DMS53 treated with DMSO at 0.1 percent for 48 hours (cell line): ENCODE measurements around the gene PTX4.

Experiments used
- DNase-seq: peaks from one replicate; lab custom pipeline; 2025; ENCODE audit not compliant: unreplicated experiment; lab: John Stamatoyannopoulos, UW

PTX4 gene

DNA sequence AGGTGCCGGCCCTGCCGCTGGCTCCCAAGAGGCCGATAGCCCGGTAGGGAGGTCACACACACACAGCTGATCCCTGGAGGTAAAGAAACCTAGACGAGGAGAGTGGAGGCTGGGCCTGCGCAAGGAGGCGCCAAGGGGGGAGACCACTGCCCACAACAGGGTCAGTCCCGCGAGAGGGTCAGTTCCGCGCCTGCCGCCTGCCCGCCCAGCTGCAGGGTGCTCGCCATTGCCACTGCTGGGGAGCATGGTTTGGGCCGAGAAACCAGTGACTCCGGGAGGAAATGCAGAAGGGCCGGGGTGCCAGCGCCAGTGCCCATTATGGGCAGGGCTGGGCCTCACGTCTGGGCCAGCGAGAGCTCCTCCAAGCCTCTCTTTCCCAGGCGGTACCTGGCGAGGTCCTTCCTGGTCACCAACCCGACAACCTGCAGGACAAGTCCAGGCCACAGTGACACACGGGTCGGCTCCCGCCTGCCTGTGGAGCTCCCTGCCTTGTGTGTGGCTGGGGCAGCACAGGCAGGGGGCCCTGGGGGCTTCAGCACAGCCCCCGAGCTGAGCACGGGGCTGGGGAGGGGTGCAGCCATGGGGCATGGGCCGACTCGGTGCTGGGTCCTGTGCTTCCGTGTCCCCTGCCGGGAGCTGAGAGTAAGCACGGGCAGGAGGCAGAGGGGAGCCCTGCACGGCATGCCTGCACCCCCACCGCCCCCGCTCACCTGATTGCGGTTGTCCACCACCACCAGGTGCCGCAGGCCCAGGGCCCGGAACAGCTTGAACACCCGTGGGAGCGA, 42.3 kb downstream of the PTX4 start:
- no peak for DNase-seq

DNA sequence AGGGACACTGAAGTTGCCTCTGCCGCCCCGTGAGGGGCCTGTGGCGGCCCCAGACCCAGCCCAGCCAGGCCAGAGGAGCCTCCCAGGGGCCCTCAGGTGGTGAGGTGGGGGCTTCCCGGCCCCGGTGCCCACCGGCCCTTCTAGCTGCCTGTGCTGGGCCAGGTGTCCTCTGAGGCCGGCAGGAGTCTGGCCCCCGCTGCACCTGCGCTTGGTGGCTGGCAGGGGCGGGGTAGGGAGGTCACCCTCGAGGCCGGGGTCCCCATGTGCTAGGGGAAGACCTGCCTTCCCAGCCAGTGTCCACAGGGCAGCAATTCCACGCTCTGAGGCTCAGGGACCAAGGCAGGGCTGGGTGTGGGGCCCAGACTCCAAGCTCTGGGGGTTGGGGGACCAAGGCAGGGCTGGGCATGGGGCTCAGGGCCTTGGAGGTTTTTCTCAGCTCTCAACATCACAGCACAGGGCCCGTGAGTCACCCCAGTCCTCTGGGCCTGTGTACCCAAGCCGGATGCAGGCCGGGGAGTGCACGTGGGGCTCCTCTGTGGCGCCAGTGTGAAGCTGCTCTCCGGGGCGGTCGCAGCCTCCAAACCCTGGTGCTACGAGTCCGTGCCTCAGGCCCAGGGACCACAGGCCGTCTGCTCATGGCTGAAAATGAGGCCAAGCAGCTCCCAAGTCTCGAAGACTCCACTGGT, 43.1 kb downstream of the PTX4 start:
- DNase-seq, result no peak

DNA sequence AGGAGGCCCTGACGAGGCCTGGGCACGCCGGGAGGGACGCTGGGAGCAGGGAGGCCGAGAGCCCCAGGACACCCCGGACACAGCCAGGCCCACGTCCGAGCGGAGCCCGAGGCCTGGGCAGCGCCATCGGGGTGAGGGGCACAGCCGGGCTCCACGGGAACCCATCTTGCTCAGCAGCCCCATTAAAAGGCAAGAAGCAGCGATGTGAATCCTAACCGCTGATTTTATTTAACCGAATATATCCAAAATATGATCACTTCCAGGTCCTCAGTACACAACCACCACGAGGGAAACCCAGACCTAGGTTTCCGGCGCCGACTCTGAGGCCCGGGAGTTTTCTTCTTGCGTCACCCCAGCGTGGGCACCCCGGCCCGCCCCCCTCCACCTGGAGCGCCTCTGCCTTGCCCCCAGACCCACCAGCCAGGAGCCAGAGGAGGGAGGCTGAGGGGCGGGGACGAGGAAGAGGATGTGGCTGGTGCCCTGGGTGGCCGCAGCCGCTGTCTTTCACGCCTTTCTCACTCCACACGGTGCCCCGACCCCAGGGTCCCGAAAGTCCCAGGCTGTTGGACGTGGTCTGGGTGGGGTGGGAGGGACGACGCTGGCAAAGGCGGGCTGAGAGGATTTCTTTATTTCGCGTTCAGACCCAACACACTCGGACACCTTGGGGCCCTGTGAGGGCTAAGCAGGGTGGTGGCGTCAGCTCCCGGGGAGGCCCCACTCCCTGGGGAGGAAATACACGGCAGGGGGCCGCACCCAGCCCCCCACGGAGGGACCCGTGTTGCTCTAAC, 43.8 kb downstream of the PTX4 start:
- DNase-seq, result no peak

DNA sequence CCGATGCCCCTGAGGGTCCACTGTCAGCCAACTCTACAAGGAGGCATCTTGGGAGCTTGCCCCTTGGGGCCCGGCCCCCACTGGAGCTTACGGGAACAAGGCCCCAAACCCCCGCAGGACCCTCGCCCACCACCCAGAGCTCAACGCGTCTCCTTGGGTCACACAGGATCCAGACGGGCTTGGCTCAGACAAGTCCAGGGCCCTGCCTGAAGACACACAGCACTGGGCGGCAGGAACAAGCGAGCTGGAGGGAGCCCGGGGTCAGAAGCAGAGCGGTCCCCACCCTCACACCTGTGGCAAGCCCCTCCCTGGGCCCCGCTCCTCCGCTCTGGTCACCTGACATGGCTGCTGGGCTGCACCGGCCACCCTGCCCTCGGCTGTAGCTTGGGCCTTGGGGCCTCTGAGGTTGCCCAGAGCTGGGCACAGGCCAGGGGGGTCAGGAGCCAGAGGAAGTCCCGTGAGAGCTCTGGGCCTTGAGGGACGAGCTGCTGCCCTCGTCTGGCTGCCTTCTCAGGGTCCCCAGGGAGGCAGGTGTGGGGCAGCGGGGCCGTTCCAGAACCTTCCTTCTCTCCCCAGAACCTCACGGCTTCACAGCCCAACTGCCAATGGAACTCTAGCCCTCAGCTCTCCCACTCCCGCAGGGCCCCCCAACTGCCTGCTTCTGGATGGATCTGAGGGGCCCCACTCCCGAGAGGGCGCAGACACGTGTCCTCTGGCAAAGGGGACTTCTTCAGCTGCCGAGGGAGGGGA, 44.6 kb downstream of the PTX4 start, which contains the start of gene CCDC154:
Gene CCDC154, minus strand, starts transcription at position 577 of the 750 bp plus-strand sequence. Its CDS starts 234 bp downstream, at position 343.
- DNase-seq, result no peak

DNA sequence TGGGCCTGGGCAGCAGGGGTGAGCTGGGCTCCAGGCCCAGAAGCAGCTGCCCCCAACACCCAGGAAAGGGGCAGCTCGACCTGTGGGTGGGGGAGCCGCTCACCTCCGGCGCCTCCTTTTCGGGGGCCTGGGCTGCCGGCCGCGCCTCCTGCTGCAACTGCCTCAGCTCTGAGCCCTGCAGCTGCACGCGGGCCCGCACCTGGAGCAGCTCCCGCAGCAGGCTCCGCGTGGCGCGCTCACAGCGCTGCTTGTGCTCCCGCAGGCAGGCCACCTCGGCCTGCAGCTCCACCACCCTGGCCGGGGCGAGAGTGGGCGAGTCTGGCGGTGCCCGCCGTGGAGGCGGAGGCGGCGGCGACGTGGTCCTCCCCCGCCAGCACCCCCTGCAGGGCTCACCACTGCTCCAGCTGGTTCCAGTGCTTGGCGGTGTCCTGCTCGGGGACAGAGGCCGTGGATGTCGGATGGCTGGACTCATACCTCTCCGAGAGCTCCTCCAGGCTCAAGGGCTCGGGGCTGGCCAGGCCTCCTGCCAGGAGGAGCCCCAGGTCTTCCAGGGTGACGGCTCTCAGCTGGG, 45.3 kb downstream of the PTX4 start:
- DNase-seq, result no peak

DNA sequence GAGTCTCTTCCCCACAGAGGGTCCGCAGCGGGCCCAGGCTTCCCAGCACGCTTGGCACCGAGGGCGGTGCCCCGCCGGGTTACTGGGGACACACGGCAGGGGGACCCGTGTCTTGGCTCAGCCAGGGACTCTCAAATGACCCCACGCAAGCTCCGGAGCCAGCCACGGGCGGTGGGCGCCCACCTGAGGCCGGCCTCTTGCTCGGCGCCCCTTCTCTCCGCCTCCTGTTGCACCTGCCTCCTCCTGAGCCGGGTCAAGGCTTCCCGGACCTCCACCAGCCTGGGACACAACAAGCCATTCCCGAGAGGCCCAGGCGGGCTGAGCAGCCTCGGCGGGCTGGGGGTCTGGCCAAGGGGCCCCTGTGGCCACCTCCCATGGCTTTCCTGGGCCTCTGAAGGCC, 46.0 kb downstream of the PTX4 start:
- no peak for DNase-seq

DNA sequence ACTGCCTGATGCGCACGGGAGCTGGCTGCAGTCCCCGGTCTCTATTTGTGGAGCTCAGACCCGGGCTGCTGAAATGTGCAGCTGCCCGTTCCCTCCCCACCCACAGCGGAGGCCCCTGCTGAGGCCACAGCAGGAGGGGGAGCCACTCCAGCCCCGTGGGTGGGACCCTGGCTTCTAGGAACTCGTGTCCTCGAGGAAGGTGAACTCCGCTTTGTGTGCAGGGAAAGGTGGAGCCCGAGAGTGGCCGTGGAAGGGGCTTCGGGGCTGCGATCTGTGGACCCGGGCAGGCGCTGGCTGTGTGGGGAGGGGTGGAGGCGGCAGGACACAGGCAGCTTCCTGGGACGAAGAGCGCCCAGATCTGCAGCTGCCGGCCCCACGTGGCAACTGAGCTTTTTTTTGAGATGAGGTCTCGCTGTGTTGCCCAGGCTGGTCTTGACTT, 47.3 kb downstream of the PTX4 start:
- DNase-seq, result no peak

DNA sequence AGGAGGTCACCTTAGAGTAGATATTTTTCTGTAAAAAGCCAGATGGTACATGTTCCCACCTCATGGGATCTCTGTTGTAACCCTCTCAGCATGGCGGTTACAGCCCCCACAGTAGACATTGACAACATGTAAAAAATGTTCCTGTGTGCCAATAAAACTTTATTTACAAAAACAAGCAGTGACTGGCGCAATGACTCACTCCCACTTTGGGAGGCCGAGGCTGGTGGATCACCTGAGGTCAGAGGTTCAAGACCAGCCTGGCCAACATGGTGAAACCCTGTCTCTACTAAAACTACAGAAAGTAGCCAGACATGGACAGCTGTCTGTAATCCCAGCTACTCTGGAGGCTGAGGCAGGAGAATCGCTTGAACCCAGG, 49.1 kb downstream of the PTX4 start:
- peak; percentile 61 for DNase-seq

DNA sequence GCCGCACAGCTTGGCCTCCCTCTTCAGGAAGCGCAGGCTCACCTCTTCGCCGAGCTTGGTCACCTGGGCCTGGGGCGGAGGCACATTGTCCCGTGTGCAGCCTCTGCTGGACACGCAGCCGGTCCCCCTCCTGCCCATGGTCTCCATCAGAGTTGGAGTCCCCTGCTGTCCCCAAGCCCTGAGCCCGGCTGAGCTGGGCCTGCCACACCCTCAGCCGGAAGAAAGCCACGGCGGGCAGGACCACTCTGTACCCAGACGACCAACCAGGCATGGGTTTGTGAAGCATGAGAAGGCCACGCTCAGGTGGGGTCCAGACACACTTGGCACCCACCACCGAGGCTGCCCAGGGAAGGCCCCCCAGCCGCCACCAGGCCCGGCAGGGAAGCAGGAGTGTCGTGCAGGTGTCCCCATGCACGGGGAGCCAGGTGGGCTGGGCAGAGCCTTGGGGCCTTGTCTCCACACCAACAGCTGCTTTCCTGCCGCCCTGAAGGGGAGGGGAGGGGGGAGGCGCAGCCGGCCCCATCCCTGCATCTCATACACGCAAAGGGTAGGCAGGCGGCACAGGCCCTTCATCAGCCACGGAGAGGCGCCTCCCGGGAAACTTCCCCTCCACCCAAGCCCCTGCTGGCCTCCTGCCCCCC, 49.6 kb downstream of the PTX4 start:
- DNase-seq, result peak; percentile 61

DNA sequence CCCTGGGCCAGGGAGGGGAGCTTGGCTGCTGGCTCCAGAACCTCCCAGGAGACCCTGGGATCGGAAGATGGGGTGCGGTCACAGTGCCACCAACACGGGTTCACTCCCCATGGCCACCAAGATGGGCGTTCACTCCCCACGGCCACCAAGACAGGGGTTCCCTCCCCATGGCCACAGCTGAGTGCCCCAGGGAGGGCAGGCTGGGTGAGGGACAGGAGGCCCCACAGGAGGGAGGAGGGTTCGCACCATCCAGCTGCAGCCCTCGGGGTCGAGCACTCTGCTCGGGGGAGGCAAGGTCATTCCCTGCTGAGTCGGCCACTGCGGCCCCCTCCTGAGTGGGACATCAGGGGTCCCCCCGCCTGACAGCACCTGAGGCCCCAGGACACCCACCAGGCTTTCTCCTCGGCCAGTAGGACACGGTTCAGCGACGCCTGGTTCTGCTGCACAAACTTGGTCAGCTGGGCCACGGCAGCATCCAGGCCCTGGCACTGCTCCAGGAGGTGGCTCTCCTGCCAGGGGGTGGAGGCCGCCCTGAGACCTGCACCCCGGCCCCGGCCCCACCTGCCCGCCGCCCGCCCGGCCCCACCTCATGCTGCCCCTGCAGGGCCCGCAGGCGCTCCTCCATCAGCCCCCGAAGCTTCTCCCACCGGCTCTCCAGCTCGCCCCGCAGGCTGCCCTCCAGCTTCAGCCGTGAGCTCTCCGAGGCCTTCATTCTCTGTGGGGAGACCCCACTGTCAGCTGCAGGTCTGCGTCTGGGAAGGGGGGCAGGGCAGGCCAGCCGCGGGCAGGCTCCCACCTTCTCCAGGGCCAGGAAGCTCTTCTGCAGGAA, 50.3 kb downstream of the PTX4 start:
- DNase-seq, result peak; percentile 41

DNA sequence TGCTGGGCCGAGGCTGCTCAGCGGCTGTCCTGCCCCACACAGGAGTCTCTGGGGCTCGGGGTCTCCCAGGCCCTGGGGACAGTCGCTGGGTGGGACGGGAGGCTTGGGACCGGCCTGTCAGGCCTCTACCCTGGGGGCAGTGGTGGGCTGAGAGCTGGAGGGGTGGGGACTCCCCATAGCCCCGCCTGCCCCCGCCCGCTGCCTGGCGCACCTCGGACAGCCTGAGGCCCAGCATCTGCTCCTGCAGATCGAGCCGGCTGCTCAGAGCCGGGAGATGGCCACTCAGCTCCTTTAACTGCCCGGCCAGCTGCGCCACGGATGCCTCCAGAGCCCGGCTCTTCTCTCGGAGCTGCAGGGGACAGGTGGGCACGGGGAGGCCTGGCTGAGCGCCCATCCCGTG, 51.1 kb downstream of the PTX4 start:
- DNase-seq, result peak; percentile 49

DNA sequence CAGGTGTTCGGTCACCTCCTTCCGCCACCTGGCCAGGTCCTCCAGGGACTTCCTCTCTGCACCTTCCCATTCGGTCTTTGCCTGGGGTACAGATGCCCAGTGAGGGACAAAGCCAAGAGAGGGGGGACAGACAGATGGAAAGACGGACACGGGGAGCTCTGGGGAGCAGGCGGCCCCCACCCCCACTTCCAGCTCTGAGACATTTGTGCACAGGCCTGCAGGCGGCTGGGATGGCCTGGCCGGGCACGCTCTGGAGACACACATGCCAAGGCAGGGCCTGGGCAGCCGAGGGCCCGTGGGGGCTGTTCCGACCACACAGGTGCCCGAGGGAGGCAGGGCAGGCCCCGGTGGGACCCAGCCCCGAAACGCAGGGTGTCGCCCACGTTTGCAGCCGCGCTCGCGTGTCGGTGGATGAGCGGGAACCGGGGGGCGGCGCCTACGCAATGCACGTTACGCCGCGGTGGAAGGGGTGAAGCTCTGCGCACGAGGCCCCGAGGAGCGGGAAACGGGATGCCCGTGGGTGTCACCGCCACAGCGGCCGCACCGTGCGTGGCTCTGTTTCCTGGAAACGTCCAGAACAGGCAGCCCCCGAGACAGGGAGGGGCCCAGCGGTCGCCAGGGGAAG, 51.9 kb downstream of the PTX4 start:
- peak; percentile 28 for DNase-seq

DNA sequence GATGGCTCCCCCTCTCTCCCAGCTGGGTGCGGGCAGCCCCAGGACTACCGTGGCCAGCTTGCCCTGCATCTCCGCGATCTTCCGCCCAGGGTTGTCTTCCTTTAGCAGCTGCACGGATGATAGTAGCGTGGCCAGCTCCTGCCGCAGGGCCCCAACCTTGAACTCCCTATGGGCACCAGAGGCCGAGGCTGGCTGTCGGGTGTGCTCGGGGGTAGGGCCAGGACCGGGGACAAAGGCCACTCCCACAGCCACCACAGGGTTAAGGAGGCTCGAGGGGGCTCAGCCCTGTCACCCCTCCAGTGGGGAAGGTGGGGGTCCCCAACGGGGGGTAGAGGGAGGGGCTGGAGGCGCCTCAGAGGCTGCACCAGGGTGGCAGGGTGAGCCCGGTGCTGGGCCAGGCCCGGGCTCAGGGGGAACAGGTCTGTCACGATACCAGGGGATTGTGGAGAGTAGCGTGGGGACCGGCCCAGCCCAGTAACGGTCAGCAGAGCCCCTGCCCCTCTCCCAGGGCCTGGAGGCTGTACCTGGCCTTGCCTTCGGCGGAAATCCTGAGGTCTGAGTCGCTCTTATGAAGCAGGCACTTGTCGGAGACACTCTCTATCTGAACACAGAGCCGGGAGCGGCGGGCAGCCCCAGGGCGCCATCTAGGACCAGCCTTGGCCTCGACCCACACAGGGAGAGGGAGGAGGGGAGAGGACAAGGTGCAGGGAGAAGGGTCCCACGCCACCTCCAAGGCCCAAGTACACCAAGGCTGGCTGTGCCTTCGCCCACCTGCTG, 52.6 kb downstream of the PTX4 start:
- DNase-seq, result peak; percentile 83
